Psoas muscle (tissue), 8 donors: ENCODE results near the gene RACK1. TPM values are rescaled to one million over a fixed set of nuclear protein-coding genes. Genes with fewer than 3 reads are reported as not detected.
A peak's percentile ranks its signal among the peaks of the same experiment; 100 is the strongest.

Source experiments
- ATAC-seq, 4 donors: fragments of 200-7000 bp; cut with Tn5 transposase; one replicate each; pipeline ENCODE4 v1.9.1; 2020; ENCODE audit warnings: moderate library complexity in 3 of 4, mild to moderate bottlenecking in 2 of 4
- DNase-seq, 2 donors: peaks; one replicate each; pipeline ENCODE4 v3.0.0-alpha.2; 2020
- H3K27ac ChIP-seq: fragments of 200-600 bp; one replicate; pipeline ENCODE4 v1.8.0; 2022
- H3K27me3 ChIP-seq, 3 donors: fragments of 200-600 bp in 1 of 3; one replicate each; pipeline versions ENCODE4 v1.6.1 to v1.8.0; 2013 to 2022; ENCODE audit warnings: low read length in 2 of 3, mild to moderate bottlenecking in 2 of 3, moderate library complexity in 1 of 3; ENCODE audit not compliant: insufficient read depth in 3 of 3
- H3K36me3 ChIP-seq, 2 donors: fragments of 200-600 bp in 1 of 2; one replicate each; pipeline versions ENCODE4 v1.6.1 to v1.8.0; 2013 to 2022; ENCODE audit warnings: low read depth in 1 of 2, mild to moderate bottlenecking in 1 of 2, moderate library complexity in 1 of 2; ENCODE audit not compliant: insufficient read depth in 1 of 2
- H3K4me1 ChIP-seq: fragments of 200-600 bp; one replicate; pipeline ENCODE4 v1.8.0; 2022
- H3K4me3 ChIP-seq: fragments of 200-600 bp; one replicate; pipeline ENCODE4 v1.8.0; 2022; ENCODE audit warnings: mild to moderate bottlenecking
- H3K9me3 ChIP-seq: fragments of 200-600 bp; one replicate; pipeline ENCODE4 v1.8.0; 2022
- CTCF ChIP-seq: fragments of 200-600 bp; IDR thresholded peaks from one replicate; pipeline ENCODE4 v1.8.0; 2022; ENCODE audit warnings: antibody characterized with exemption
- WGBS, 3 donors: extraction: QIAGEN DNeasy Blood & Tissue Kit; methylation state at CpG; one replicate each; pipeline versions ENCODE4 v1.1.6 to v1.1.7; 2013; 5-methylcytosine and 5-hydroxymethylcytosine counted together
- intact Hi-C, 2 donors: fragments of 100-400 bp; cut with DNase I; formaldehyde crosslinking; loops; one replicate each; pipeline versions ENCODE4 v1.11.0 to v1.14.2; 2022
- polyA plus RNA-seq, 3 donors: library from polyadenylated mRNA; stranded (reverse); fragments of 200-250 nt; gene quantifications; one replicate each; pipeline ENCODE4 v1.2.3, GENCODE V29; 2013
- total RNA-seq, 4 donors: library from RNA; stranded (reverse); fragmentation: NEBNext Ultra II Directional in 2 of 4; extraction: Animal tissue kit (Norgen Biotek cat#: 25700) in 2 of 4; gene quantifications; one replicate each; pipeline versions ENCODE4 v1.2.1 to v1.2.4, GENCODE V29; 2021 to 2023
- donor health status: healthy with polysubstance abuse.
- donor health status: DM: no; HTN: no; CAD: no; lungs with moderate emphysema.
- donor health status: Bipolar disorder and iron deficiency.
- donor health status: healthy.
- donor health status: DM: yes; HTN: yes; CAD: no.
- donor health status: DM: no; HTN: no; CAD: no.
- donor health status: DM: no; HTN: no; CAD: no.
- donor health status: DM: yes; HTN: yes; CAD: no.

RACK1 gene
- total and polyA plus RNA-seq, 7 donors: 832 to 3,660 (median 1,110) TPM

GRCh38 chr5:181223058-181223728 lies 20.5 kb downstream of the RACK1 start, which contains the start of gene TRIM41:
Gene TRIM41 (plus strand): TSS chr5:181223281. CDS start chr5:181224000, 719 bp downstream.
- H3K36me3 ChIP-seq: peaks cover 0 to 17% of the 10 kb centered on the region in 2 donors
- H3K9me3 ChIP-seq: no peaks in the 10 kb centered on the region
- no peak for TF ChIP-seq CTCF
- H3K4me1 ChIP-seq: peaks cover 14% of the 10 kb centered on the region
- ATAC-seq: peak; percentile 83 to 86 (median 85)
- WGBS, 3 donors: 0 to 1% (median 0%) methylated on average over 53 to 59 of the region's 59 CpGs
- peak within 1 kb of the TSS; percentile 97 for H3K4me3 ChIP-seq
- intact Hi-C loops: loop anchor here (1.0 to 2.0 kb wide), 3 partner anchors 16 to 38 kb away; partner anchors contain the start of genes RACK1 (in 1 of the 2) and TRIM52 (in 1 of the 2)
- H3K27ac ChIP-seq: peak within 1 kb of the TSS; percentile 100
- peak; percentile 99 to 100 for DNase-seq
- no peaks in the 10 kb centered on the region for H3K27me3 ChIP-seq

- Histone ChIP-seq H3K27ac (peak overlapping the region; percentile 100), H3K36me3 (peaks cover 0 to 13% of the 10 kb centered on the region in 2 donors), H3K4me1 (peaks cover 16% of the 10 kb centered on the region), H3K4me3 (peak overlapping the region; percentile 97), H3K27me3 (no peaks in the 10 kb centered on the region), H3K9me3 (no peaks in the 10 kb centered on the region)
- WGBS, 3 donors: 0 to 1% (median 1%) methylated on average over 18 of the region's 18 CpGs
- ATAC-seq: peak; percentile 21 to 47 (median 30)
- intact Hi-C loops: loop anchor here (1.0 to 2.0 kb wide), 6 partner anchors 16 to 39 kb away; partner anchors contain the start of genes RACK1 (in 1 of the 2) and TRIM52 (in 1 of the 2)
- TF ChIP-seq CTCF: no peak
- no peak for DNase-seq
Observed at GRCh38 chr5:181222630-181223057, 21.1 kb downstream of the RACK1 start.

- 6 to 7% (median 6%) methylated on average over 50 of the region's 50 CpGs for WGBS, 3 donors
- Histone ChIP-seq H3K9me3 (no peaks in the 10 kb centered on the region), H3K4me1 (peaks cover 19% of the 10 kb centered on the region), H3K4me3 (peak overlapping the region; percentile 97), H3K27me3 (no peaks in the 10 kb centered on the region), H3K36me3 (peaks cover 0 to 6% of the 10 kb centered on the region in 2 donors), H3K27ac (peak overlapping the region; percentile 100)
- ATAC-seq: peak; percentile 68 to 75 (median 70)
- intact Hi-C loops: loop anchor here (1.0 to 2.0 kb wide), 4 partner anchors 15 to 31 kb away; no protein-coding TSS in a partner anchor
- no peak for TF ChIP-seq CTCF
- peak; percentile 90 to 95 for DNase-seq
Observed at GRCh38 chr5:181221792-181222629, 21.7 kb downstream of the RACK1 start.

- no peak for DNase-seq
- TF ChIP-seq CTCF: no peak
- ATAC-seq: no peak
- H3K27me3 ChIP-seq: no peaks in the 10 kb centered on the region
- peaks cover 20% of the 10 kb centered on the region for H3K4me1 ChIP-seq
- H3K9me3 ChIP-seq: no peaks in the 10 kb centered on the region
- intact Hi-C loops: no loop called here
- H3K4me3 ChIP-seq: peak overlapping the region; percentile 97
- H3K36me3 ChIP-seq: no peaks in the 10 kb centered on the region
- WGBS, 3 donors: 62 to 66% (median 65%) methylated on average over 27 of the region's 27 CpGs
- peak overlapping the region; percentile 100 for H3K27ac ChIP-seq
Observed at GRCh38 chr5:181221105-181221791, 22.5 kb downstream of the RACK1 start.
